ENCODE results near the gene PNMA3.
"Not testable (repeated sequence)": the region's sequence is repeated elsewhere in the genome, so short reads cannot be mapped to it uniquely, and the experiment has no call there.

Gene PNMA3

DNA sequence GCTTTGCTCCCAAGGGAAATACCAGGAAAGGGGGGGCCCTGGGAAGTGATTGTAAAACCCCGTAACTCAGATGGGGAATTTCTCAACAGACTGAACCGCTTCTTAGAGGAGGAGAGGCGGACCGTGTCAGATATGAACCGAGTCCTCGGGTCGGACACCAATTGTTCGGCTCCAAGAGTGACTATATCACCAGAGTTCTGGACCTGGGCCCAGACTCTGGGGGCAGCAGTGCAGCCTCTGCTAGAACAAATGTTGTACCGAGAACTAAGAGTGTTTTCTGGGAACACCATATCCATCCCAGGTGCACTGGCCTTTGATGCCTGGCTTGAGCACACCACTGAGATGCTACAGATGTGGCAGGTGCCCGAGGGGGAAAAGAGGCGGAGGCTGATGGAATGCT, 1.0 kb downstream of the PNMA3 start:
- H3K27me3 ChIP-seq (replicated peaks; ENCODE audit: control insufficient read depth, insufficient read depth, low read length) = peaks cover 50% of the 10 kb centered on the region
- no peak overlapping the region for H3K4me3 ChIP-seq (ENCODE audit: low read length)
- H3K9me3 ChIP-seq (ENCODE audit: control insufficient read depth, low read length) = no peaks in the 10 kb centered on the region
- no peaks in the 10 kb centered on the region for H3K36me3 ChIP-seq (ENCODE audit: control insufficient read depth, insufficient read depth, low read length, severe bottlenecking)
- DNase-seq (ENCODE audit: low read depth) = no peak
- H3K9ac ChIP-seq (ENCODE audit: low read length) = no peak overlapping the region
- H3K4me1 ChIP-seq (ENCODE audit: control insufficient read depth, insufficient read depth, low read length) = peaks cover 9% of the 10 kb centered on the region

DNA sequence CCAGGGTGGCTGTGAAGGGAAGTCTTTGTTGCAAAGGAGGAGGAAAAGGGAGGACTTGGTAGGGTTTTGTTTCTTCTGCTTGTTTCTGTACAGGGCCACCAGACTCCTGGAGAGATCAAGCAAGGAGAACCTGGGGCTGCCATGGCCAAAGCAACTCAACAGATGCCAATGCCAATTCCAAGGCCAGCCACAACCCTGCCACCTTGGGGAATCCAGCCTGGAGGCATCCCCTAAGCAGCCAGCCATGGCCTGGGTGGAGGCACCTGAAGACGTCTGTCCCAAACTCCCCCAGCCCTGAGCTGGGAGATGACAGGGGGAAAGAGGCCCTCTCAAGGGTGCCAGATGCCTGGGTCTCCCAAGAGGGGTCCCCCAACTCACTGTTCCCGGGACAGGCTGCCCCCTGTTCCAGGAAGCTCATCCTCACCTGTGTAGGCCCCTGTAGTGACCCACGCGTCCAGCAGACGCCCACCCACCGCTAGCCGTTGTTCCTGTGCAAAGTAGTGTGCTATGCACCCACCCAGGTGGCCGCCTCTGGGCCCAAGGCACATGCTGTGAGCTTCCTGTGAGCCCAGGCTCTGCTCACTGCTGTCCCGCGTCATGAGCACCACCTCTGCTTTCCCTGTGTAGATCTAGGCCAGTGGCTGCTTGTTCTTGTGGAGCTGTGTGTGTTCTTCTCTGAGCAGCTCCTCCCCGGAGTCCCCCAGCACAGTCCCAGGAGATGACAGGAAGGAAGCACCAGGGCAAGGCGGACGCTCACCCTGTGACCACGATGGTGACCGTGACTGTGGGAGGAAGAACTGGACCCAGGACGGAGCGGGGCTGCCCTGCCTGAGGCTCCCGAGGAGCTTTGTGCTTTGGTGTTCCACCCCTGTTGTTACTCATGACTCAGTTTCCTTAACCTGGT, 3.2 kb downstream of the PNMA3 start:
- peaks cover 34% of the 10 kb centered on the region for H3K27me3 ChIP-seq (replicated peaks; ENCODE audit: control insufficient read depth, insufficient read depth, low read length)
- no peak overlapping the region for H3K4me3 ChIP-seq (ENCODE audit: low read length)
- H3K4me1 ChIP-seq (ENCODE audit: control insufficient read depth, insufficient read depth, low read length) = peaks cover 26% of the 10 kb centered on the region
- no peak overlapping the region for H3K9ac ChIP-seq (ENCODE audit: low read length)
- no peaks in the 10 kb centered on the region for H3K36me3 ChIP-seq (ENCODE audit: control insufficient read depth, insufficient read depth, low read length, severe bottlenecking)
- no peaks in the 10 kb centered on the region for H3K9me3 ChIP-seq (ENCODE audit: control insufficient read depth, low read length)
- no peak for DNase-seq (ENCODE audit: low read depth)

DNA sequence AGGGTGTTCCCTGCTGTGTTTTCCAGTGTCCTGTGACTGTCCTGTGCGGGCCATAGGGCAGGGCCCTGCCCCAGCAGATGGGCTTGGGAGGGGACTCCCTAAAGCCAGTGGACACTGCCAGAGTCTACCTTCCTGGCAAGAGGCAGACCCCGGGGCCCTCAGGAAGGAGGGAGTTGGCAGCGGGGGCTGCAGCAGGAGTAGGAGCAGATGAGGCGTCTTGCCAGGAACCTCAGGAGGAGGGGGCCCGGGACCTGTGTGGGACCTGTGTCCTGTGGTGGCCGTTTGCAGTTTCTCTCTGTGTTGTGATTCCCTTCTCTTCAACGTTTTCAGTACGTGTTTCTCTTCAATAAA, 3.8 kb downstream of the PNMA3 start:
- DNase-seq (ENCODE audit: low read depth) = no peak
- Histone ChIP-seq H3K4me3 (ENCODE audit: low read length) (no peak overlapping the region), H3K36me3 (ENCODE audit: control insufficient read depth, insufficient read depth, low read length, severe bottlenecking) (no peaks in the 10 kb centered on the region)

DNA sequence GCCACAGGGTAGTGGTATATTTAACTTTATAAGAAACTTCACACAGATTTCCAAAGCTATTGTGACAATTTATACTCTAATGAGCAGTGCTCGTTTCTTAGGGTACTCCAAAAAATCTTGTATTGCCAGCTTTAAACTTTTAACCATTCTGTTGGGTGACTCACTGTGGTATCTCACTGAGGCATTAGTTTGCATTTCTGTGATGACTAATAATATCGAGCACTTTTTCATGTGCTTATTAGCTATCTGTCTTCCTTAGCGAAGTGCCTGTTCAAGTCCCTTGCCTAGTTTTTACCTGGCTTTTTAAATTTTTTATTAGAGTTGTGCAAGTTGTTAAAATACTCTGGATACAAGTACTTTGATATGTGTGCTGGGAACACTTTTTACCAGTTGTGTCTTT, 5.5 kb downstream of the PNMA3 start:
- peaks cover 26% of the 10 kb centered on the region for H3K4me1 ChIP-seq (ENCODE audit: control insufficient read depth, insufficient read depth, low read length)
- no peak overlapping the region for H3K4me3 ChIP-seq (ENCODE audit: low read length)
- no peaks in the 10 kb centered on the region for H3K36me3 ChIP-seq (ENCODE audit: control insufficient read depth, insufficient read depth, low read length, severe bottlenecking)
- peaks cover 24% of the 10 kb centered on the region for H3K27me3 ChIP-seq (replicated peaks; ENCODE audit: control insufficient read depth, insufficient read depth, low read length)
- no peaks in the 10 kb centered on the region for H3K9me3 ChIP-seq (ENCODE audit: control insufficient read depth, low read length)
- DNase-seq (ENCODE audit: low read depth) = peak; percentile 31
- H3K9ac ChIP-seq (ENCODE audit: low read length) = no peak overlapping the region

More for the DNA sequence above, 3.8 kb downstream of the PNMA3 start:
- Histone ChIP-seq H3K9me3 (ENCODE audit: control insufficient read depth, low read length) (no peaks in the 10 kb centered on the region), H3K4me1 (ENCODE audit: control insufficient read depth, insufficient read depth, low read length) (peaks cover 26% of the 10 kb centered on the region), H3K9ac (ENCODE audit: low read length) (no peak overlapping the region), H3K27me3 (replicated peaks; ENCODE audit: control insufficient read depth, insufficient read depth, low read length) (peaks cover 28% of the 10 kb centered on the region)

DNA sequence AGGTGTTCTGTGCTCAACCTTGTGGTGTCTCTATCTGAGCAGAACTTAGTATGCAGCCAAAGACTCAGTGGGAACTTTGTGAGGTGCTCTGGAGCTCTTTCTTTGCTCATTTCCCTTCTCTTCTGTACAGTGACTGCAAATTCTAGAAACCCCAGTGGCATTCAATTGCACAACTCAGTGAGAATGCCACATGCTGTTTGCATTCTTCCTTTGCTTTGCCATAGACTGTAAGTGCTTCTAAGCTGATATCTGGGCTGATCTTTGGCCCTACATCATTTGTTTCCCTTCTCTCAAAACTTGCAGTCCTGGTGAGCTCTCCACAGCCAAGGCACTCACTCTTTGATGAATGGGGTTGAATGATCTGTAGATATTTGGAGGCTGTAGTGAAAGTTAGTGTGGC, 7.0 kb downstream of the PNMA3 start:
- Histone ChIP-seq H3K9ac (ENCODE audit: low read length) (no peak overlapping the region), H3K4me3 (ENCODE audit: low read length) (no peak overlapping the region), H3K36me3 (ENCODE audit: control insufficient read depth, insufficient read depth, low read length, severe bottlenecking) (no peaks in the 10 kb centered on the region), H3K4me1 (ENCODE audit: control insufficient read depth, insufficient read depth, low read length) (peaks cover 26% of the 10 kb centered on the region), H3K9me3 (ENCODE audit: control insufficient read depth, low read length) (no peaks in the 10 kb centered on the region), H3K27me3 (replicated peaks; ENCODE audit: control insufficient read depth, insufficient read depth, low read length) (peaks cover 9% of the 10 kb centered on the region)
- peak; percentile 58 for DNase-seq (ENCODE audit: low read depth)

DNA sequence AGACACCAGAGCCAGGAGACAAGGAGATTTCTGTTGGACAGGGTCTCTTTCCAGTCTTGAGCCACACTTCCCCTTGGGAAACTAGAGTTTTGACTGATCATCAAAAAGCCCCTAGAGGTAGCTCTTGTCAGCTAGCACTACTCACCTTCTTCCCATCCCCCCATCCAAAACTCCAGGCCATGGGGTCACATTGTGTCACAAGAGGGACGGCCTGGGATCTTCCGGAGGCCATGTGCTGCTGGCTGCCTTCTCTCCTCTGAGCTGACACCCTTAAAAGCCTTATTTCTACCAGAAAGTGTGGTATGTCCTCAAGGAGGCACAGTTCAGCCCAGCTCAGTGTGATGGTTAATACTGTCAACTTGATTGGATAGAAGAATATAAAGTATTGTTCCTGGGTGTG, 7.8 kb downstream of the PNMA3 start:
- Histone ChIP-seq H3K4me1 (ENCODE audit: control insufficient read depth, insufficient read depth, low read length) (peaks cover 26% of the 10 kb centered on the region), H3K36me3 (ENCODE audit: control insufficient read depth, insufficient read depth, low read length, severe bottlenecking) (no peaks in the 10 kb centered on the region), H3K9me3 (ENCODE audit: control insufficient read depth, low read length) (no peaks in the 10 kb centered on the region), H3K9ac (ENCODE audit: low read length) (no peak overlapping the region), H3K4me3 (ENCODE audit: low read length) (no peak overlapping the region), H3K27me3 (replicated peaks; ENCODE audit: control insufficient read depth, insufficient read depth, low read length) (peaks cover 4% of the 10 kb centered on the region)
- no peak for DNase-seq (ENCODE audit: low read depth)

DNA sequence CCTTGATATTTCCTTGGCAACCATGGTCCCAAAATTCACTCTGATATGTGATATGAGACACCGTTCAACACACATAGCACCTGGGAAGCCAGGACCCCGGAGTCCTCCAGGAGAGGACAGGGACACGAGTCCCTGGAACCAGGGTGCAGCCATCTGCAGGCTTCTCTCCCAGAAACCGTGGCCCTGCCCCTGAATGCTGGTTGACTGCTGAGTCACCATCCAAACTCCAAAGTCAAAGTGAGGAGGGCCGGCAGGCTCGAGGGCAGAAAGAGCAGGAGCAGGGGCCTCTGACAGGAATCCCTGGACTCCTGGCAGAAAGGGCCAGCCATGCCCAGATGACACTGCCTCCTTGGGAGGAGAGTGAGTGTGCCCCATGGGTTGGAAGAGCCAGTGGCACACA, 9.1 kb downstream of the PNMA3 start:
- DNase-seq (ENCODE audit: low read depth) = peak; percentile 8
- Histone ChIP-seq H3K4me3 (ENCODE audit: low read length) (no peak overlapping the region), H3K9me3 (ENCODE audit: control insufficient read depth, low read length) (no peaks in the 10 kb centered on the region), H3K27me3 (replicated peaks; ENCODE audit: control insufficient read depth, insufficient read depth, low read length) (no peaks in the 10 kb centered on the region), H3K36me3 (ENCODE audit: control insufficient read depth, insufficient read depth, low read length, severe bottlenecking) (no peaks in the 10 kb centered on the region), H3K9ac (ENCODE audit: low read length) (no peak overlapping the region), H3K4me1 (ENCODE audit: control insufficient read depth, insufficient read depth, low read length) (peaks cover 26% of the 10 kb centered on the region)

DNA sequence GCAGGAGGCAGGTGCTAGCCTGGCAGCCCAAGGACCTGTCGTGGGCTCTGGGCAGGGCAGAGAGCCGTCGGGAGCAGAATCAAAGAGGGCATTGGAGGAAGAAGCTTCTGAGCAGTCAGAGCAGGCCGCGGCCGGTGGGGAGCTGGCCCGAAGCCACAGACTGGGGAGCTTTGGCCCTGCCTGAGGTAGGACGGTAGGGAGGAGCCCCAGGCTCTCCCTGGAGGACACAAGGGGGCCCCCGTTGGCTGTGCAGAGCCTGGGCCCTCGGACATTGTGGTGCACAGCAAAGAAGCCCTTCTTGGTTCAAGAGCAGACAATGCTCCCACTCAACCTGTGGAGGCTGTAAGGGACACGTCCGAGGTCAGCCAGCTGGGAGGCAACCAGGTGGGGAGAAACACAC, 10.1 kb downstream of the PNMA3 start:
- H3K4me1 ChIP-seq (ENCODE audit: control insufficient read depth, insufficient read depth, low read length) = peaks cover 24% of the 10 kb centered on the region
- not testable (repeated sequence) for DNase-seq (ENCODE audit: low read depth); H3K4me3 ChIP-seq (ENCODE audit: low read length); H3K36me3 ChIP-seq (ENCODE audit: control insufficient read depth, insufficient read depth, low read length, severe bottlenecking); H3K27me3 ChIP-seq (replicated peaks; ENCODE audit: control insufficient read depth, insufficient read depth, low read length); H3K9me3 ChIP-seq (ENCODE audit: control insufficient read depth, low read length); H3K9ac ChIP-seq (ENCODE audit: low read length)

DNA sequence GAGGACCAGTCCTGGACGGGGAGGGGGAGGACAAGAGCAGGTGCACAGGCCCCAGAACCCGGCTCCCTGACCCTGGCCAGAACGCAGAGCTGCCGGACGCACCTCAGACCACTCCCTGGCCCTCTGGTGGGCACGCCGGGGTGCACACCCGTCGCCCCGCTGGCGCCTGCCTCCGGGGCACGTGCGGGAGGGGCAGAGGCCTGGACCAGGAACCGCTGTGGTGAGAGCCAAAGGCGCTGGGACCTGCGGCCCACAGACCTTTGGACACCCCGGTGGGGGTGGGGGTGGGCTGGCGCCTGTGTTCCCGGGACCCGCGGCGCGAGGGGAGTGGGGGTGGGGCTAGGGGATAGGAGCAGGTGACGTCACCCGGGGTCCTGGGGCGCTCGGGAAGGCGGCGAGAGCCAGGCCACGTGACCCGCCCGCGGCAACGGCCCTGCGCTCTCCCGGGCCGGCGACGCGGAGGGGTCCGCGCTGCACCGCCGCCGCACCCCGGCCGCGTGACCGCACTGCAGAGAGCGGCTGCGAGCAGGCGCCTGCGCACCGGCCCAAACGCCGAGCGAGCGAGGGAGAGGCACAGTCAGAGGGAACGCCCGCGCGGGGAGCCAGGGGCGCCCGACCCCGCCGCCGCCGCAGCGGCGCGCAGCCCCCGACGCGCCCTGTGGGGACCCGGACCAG, 15.8 kb downstream of the PNMA3 start, which contains the start of gene PNMA6A:
Gene PNMA6A, plus strand, starts transcription at position 546 of the 675 bp plus-strand sequence. CDS start 609 bp downstream, outside the sequence.
- not testable (repeated sequence) for H3K27me3 ChIP-seq (replicated peaks; ENCODE audit: control insufficient read depth, insufficient read depth, low read length); H3K4me3 ChIP-seq (ENCODE audit: low read length); H3K36me3 ChIP-seq (ENCODE audit: control insufficient read depth, insufficient read depth, low read length, severe bottlenecking); H3K4me1 ChIP-seq (ENCODE audit: control insufficient read depth, insufficient read depth, low read length); DNase-seq (ENCODE audit: low read depth); H3K9me3 ChIP-seq (ENCODE audit: control insufficient read depth, low read length); H3K9ac ChIP-seq (ENCODE audit: low read length)

DNA sequence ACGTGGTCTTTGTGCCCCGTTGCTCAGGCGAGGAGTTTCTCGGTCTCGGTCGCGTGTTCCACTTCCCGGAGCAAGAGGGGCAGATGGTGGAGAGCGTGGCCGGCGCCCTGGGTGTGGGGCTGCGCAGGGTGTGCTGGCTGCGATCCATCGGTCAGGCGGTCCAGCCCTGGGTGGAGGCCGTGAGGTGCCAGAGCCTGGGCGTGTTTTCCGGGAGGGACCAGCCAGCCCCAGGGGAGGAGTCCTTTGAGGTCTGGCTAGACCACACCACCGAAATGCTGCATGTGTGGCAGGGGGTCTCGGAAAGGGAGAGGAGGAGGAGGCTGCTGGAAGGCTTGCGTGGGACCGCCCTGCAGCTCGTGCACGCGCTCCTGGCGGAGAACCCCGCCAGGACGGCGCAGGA, 17.1 kb downstream of the PNMA3 start:
- H3K27me3 ChIP-seq (replicated peaks; ENCODE audit: control insufficient read depth, insufficient read depth, low read length); H3K9ac ChIP-seq (ENCODE audit: low read length); H3K36me3 ChIP-seq (ENCODE audit: control insufficient read depth, insufficient read depth, low read length, severe bottlenecking); H3K4me1 ChIP-seq (ENCODE audit: control insufficient read depth, insufficient read depth, low read length); H3K4me3 ChIP-seq (ENCODE audit: low read length); DNase-seq (ENCODE audit: low read depth); H3K9me3 ChIP-seq (ENCODE audit: control insufficient read depth, low read length): not testable (repeated sequence)

DNA sequence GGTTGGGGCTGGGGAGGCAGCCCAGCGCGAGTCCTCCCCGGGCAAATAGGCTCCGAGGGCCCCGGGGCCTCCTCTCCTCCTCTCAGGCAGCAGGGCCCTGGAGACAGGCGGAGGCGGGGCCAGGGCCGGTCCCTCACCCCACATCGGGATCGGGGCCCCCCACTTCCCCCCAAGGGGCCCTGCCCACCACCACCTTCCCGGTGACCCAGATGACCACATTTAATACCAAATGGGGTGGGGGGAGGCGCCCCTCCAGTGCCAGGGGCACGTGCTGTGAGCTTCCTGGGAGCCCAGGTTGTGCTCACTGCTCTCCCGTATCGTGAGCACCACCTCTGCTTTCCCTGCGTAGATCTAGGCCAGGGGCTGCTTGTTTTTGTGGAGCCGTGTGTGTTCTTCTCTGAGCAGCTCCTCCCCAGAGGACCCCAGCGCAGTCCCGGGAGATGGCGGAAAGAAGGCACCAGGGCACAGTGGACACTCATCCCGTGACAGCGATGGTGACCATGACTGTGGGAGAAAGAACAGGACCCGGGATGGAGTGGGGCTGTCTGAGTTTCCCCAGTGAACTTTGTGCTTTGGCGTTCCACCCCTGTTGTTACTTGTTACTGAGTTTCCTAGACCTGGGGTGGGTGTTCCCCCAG, 18.1 kb downstream of the PNMA3 start:
- Histone ChIP-seq H3K4me3 (ENCODE audit: low read length) (no peak overlapping the region), H3K4me1 (ENCODE audit: control insufficient read depth, insufficient read depth, low read length) (no peaks in the 10 kb centered on the region), H3K36me3 (ENCODE audit: control insufficient read depth, insufficient read depth, low read length, severe bottlenecking) (no peaks in the 10 kb centered on the region), H3K27me3 (replicated peaks; ENCODE audit: control insufficient read depth, insufficient read depth, low read length) (no peaks in the 10 kb centered on the region), H3K9ac (ENCODE audit: low read length) (no peak overlapping the region), H3K9me3 (ENCODE audit: control insufficient read depth, low read length) (no peaks in the 10 kb centered on the region)
- no peak for DNase-seq (ENCODE audit: low read depth)
